GM21576 (cell line): ENCODE data around the gene CRYAA.
"Not testable (repeated sequence)": the region's sequence is repeated elsewhere in the genome, so short reads cannot be mapped to it uniquely, and the experiment has no call there.

Source experiments
- ATAC-seq: cut with Tn5 transposase; IDR thresholded peaks from one replicate; pipeline ENCODE4 v1.9.1; 2021; ENCODE audit warnings: mild to moderate bottlenecking, moderate library complexity; ENCODE audit not compliant: unreplicated experiment

CRYAA gene, protein sequence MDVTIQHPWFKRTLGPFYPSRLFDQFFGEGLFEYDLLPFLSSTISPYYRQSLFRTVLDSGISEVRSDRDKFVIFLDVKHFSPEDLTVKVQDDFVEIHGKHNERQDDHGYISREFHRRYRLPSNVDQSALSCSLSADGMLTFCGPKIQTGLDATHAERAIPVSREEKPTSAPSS

DNA sequence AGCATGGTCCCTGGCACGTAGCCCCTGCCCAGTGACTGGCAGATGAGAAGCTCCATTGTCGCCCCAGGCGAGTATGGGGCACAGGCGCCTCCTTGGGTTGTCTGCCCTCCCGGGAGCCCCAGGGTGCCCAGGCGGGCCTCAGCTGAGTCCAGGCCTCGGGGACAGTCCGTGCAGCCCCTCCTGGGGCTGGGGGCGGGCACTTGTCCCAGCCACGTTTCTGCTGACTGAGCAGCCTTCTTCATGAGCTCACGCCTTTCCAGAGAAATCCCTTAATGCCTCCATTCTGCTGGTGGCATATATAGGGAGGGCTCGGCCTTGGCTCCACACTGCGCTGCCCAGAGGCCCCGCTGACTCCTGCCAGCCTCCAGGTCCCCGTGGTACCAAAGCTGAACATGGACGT lies at the start of gene CRYAA:
TSS of gene CRYAA (plus strand) at position 301 of the 400 bp plus-strand sequence. CDS start at position 393, 92 bp downstream.
- not testable (repeated sequence) for ATAC-seq

DNA sequence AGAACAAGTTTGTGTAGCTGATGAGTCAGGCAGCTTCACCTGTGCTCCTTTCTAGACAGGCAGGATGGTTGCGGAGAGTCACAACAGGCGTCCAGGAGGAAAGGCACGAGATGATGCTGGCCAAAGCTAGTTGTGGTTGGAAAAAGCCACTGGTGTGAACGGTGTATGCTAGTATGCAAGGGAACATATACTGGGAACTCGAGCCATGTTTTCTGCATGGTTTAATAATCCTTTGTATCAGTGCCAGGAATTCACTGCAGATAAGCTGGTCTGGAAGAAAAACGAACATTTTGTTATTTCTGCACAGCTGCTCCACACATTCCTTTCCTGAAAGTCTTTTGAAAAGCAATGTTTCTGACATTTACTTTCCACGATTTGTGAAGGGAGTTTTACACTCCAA lies 38.7 kb upstream of the CRYAA start:
- not testable (repeated sequence) for ATAC-seq

DNA sequence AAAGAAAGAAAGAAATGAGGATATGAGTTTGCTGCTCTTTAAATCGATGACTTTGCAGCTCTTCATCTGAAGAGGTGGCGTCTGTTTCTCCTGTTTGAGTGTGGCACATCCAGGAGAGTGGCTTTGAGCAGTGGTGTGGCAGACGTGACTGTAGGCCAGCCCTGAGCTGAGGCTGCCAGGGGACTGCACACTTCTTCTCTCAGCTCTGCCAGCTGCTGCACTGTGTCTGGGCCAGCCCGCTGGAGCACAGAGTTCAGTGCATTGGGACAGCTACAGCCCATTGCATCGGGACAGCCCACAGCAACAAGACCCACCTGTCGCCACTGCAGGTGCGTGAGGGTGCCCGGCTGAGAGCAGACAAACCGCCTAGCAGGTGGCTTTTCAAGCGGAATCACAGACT lies 34.3 kb upstream of the CRYAA start:
- not testable (repeated sequence) for ATAC-seq

DNA sequence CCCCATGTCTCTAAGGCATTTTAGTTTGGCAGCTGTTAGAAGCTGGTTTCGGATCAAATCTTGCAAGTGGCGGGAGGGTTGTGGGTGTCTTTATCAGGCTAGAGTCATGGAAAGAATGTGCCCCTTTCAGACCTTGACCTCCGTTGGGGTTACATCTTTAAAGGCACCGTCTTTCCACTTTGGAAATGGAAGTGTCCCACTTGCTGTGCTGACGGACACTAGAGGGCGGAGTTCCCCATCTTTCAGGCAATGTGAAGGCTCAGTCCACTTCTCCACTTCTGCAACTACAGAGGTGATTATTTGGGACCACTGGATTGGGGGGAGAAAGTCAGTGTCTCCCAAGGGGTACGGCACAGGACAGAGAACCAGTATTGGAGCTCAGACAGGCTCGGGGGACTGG lies 29.9 kb upstream of the CRYAA start:
- not testable (repeated sequence) for ATAC-seq

DNA sequence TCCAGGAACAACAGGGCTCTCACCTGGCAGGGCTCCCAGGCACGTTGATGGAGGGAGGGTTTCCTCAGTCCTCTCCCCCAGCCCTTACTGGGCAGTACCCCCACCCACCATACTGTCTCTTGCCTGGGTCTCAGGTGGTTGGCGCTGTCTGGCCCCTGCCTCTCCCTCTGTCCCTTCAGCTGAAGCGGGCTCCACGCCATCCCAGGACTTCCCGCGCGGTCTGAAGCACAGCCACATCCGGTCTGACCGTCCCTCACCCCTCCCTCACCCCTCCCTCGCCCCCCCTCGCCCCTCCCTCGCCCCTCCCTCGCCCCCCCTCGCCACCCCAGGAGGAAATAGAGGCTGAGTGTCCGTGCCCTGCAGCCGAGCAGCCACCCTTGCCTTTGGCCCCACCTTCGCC lies 27.4 kb upstream of the CRYAA start:
- not testable (repeated sequence) for ATAC-seq

DNA sequence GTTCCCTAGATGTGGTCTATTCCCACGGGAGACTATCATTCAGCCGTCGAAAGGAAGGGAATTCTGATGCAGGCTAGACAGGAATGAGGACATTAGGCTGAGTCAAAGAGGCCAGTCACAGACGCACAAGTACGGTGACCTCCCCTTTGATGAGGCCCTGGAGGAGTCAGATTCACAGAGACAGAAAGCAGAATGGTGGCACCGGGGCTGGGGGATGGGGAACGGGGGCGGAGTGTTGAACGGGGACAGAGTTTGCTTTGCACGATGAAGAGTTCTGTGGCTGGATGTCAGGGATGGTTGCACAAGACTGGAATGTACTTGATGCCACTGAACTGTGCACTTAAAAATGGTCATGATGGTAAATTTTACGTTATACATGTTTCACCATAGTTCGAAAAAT lies 22.2 kb upstream of the CRYAA start:
- ATAC-seq: not testable (repeated sequence)

DNA sequence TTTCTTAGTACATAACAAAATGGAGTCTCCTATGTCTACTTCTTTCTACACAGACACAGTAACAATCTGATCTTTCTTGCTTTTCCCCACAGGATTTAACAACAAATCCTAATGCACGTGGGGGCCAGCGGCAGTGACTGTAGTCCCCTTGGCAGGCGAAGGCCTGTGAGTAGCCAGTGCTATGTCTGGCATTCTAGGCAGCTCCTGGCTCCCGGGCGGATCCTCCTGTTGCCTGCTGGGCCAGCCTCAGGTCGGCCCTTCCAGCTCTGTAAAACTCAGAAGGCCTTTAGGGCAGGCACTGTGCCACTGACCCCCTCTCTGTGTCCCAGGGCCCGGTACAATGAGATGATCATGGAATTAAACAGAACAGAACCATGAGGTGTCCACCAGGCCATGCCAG lies 20.8 kb upstream of the CRYAA start:
- not testable (repeated sequence) for ATAC-seq

DNA sequence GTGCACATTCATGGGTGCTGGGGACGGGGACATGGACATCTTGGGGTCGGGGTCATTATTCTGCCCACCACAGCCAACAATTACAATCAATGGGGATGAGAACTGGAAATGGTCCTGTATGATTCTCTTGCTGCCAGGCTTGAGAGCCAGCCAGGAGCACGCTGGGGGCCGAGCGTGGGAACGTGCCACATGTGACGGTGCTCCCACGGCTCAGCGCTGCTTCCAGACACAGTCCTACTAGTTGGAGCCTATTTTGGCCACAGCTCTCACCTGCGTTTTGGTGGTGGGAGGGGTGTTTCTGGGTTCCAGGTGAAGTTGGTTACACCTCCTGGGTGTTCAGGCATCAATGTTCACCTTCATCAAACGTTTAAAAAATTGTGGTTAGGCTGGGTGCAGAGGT lies 19.5 kb upstream of the CRYAA start:
- ATAC-seq: not testable (repeated sequence)

DNA sequence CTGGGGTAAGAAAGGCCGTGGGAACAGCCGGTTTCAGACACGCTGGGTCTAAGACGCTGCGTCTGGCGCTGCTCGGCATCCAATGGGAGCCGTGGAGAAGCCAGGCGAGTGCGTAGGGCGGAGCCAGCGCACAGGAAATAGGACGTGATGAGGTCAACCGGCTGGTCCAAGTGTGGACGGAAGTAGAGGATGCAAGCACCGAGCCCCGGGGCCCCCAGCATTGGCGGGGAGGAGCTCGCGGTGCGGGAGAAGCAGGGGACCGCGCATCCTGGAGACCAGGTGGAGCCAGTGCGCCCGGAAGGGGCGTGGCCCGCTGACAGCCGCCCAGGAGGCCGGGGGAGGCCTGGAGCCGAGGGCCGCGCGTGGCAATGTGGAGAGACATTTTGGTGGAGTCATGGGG lies 15.2 kb upstream of the CRYAA start:
- ATAC-seq: not testable (repeated sequence)

DNA sequence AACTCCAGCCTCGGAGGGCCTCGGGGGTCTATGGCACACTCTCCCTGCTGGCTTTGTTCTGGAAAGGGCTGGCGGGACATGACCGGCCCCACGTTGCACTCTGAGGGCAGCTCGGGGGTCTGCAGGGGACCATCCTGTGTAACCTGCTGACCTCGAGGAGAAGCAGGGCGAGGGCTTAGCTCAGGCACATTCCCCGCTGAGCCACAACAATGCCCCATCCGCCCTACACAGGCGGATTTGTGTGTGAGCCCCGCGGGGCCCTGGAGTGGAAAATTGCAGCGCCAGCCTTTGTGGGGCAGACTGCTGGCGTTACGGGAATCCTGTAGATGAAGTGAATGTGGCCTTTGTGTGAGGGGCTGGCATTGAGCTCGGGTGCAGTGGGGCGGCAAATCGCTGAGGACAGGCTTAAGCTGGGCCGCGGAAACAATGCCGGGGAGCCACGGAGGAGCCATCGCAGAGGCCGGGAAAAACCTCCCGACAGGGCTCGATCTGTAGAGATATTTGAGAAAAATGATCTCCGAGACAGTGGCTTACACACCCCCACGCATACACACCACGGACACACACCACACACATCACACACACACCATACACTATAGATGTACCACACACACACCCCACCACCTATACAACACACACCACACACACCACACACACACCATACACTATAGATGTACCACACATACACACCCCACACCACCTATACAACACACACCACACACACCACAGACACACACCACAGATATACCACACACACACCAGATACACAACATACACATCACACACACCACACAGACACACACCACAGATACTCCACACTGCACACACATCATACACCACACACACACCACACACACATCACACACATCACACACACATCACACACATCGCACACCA lies 9.3 kb upstream of the CRYAA start:
- ATAC-seq: not testable (repeated sequence)

DNA sequence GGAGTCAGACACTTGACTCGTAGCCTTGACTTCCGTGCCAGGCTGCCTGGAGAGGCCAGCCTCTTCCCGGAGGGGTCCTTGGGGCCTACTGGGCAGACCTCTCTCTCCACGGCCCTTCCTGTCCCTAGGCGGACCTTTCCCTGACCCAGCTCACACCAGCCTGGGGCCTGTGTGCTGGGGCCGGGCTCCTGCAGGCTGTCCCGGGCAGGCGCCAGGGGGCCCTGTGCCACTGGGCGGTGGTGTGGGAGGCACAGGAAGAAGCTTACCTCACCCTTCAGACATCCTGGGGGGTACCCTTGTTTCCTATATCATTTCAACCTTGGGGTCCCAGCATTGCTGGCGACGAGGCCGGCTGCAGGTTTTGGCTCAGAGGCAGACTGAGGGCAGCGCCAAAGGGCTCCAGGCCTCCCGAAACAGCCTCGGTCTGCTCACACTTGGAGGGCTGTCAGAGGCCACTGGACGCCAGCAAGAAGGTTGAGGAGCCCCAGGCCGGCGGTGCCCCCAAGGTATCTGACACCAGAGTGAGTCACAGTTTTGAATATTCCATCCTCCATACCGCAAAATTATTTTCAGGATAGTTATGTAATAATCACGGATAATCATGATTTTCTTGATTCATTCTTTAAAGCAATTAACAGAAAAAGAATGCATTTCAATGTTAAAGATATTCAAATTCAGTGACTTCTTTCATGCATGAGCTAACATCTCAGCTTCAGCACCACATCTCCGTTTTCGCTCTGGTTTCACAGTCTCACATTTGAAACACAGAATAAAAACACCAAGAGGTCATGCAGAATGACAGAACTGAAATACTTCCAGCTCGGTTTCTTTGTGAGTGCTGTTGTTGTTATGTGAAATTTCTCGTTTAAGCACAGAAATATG lies 6.7 kb upstream of the CRYAA start:
- ATAC-seq: not testable (repeated sequence)

DNA sequence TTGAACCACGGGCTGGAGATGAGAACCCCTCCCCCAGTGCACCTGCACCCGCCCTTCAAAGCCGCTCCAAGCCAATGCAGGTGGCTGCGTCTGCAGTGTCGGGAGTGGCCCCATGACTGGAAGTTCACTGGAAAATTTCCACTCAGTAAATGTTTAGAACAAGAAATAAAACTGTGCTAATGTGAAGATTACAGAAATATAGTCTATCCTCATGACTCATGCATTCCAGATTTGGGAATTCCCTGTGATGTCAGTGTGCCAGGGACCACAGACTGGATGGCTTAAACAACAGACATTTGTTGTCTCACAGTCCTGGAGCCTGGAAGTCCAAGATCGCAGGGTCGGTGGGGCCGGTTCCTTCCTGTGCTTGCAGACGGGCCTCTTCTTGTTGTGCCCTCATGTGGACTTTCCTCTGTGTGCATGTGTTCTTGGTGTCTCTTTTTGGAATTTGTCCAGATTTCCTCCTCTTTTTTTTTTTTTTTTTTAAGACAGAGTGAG lies 6.1 kb upstream of the CRYAA start:
- ATAC-seq: not testable (repeated sequence)

DNA sequence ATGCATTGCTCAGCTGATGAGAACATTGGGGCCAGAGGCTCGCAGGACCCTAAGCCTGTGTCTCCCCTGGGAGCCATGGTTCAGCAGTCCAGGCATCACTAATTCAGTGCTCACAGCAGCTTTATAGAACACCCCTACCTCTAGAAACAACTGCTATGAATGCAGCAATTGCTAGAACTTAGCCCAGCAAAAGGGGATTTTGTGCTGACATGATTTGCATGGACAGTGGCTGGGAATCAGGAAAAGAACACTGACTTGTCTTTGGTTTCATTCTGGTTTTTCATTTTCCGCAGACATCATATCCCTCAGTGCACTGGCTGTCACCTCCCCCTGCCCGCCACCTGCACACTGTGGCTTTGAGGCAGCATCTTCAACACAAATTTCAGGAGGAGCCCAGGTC lies 4.0 kb upstream of the CRYAA start:
- ATAC-seq: peak; percentile 54

DNA sequence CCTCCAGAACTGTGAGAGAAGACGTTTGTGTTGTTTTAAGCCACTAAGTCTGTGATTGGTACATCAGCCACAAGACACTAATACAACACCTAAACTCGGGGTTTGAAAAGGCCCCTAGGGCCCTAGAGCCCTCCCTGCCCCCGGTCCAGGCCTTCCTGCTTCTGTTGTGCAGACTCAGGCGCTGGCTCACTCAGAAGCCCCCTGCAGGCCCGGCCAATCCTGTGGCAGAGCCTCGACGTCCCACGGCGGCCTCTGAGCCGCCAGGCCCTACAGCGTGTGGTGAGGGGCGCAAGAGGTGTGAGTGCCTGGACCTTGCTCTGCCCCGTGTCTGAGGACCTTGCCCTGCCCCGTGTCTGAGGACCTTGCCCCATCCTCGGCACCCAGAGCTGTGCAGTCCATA lies 3.1 kb upstream of the CRYAA start:
- ATAC-seq: not testable (repeated sequence)

DNA sequence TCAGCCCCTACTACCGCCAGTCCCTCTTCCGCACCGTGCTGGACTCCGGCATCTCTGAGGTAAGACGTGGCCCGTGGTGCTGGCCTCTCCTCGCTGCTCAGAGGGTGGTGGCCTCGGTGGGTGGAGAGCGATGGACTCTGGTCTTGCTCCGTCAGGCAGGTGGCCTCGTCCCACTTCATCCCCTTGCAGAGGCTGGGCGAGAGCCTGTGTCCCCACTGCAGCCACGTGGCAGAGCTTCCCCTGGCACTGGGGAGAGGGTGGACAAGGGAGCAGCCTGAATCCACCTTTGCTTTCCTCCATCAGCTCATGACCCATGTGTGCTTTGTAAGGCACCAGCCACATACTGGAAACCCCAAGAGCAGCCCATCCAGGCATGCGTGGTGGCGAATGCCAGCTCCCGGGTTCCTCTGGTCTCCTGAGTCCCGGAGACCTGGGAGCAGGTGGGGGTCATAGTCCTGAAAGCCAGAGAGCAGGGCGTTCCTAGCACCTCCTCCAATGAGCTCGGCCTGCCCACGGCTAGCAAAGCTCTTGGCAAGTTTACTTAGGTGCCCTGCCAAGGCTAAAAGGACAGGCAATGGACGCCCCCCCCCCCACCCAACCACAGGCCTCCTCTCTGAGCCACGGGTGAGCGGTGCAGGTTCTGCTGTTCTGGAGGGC lies 550 bp downstream of the CRYAA start:
- ATAC-seq: not testable (repeated sequence)

DNA sequence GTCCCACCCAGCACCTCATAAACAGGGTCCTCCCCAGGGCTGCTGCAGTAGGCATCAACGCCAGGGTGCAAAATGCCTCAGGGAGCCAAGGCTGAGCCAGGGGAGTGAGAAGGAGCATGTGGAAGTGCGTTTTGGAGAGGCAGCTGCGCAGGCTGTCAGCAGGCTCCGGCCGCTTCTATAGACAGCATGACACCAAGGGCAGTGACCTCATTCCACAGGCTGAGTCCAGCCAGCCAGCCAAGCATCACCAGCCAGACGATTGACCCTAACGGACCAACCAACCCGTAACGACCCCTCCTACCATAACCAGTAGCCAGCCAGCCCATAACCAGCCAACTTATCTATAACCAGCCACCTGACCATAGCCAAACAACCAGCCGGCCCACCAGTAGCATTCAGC lies 1.1 kb downstream of the CRYAA start:
- ATAC-seq: not testable (repeated sequence)

DNA sequence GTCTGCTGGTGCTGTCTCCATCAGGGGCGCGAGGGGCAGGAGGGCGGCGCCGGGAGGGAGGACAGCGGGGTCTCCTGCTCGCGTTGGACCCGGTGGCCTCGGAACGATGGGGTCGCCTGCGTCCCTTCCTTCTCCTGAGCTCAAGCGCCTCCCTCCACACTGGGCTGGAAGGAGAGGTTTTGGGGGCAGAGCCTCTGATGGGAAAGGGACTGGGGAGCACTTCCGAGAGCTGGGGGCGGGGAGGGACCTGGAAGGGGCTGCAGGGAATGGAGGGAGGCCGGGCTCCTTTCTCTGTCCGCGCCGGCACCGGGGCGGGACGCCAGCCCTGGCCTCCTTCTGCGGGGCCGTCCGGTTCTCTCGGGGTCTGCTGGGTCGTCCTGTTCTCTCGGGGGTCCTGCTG lies 4.0 kb downstream of the CRYAA start:
- not testable (repeated sequence) for ATAC-seq

DNA sequence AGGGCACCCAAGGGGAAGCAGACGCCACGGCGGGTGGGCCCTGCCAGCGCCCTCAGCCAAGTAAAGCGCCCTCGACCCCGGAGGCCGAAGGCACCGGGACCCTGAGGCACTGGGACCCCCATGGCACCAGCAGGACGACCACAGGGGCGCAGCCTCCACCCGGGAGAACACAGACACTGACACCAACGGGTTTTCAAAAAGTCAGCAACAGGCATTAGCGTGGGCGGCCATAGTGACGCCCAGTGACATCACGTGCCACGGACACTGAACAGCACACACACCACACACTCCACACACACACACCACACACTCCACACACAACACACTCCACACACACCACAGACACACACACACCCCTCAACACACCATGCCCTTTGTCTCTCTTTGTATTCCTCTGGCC lies 4.6 kb downstream of the CRYAA start:
- not testable (repeated sequence) for ATAC-seq

DNA sequence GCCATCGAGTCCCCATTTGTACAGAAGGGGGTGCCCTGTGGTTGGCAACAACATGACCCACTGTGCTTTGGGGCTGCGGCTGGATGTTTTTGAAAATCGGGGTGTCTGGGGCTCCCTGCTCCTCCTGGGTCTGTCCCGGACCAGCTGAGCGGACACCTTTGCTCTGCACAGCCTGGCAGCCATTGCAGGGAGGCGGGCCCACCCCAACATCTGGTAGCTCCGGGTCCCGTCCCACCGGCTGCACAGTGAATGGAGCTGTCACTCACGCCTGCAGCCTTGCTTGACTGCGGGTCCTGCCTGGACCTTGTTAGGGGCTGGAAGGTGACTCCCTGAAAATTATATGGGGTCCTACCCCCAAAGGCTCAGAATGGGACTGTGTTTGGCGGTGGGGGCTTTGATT lies 5.1 kb downstream of the CRYAA start:
- ATAC-seq: not testable (repeated sequence)

DNA sequence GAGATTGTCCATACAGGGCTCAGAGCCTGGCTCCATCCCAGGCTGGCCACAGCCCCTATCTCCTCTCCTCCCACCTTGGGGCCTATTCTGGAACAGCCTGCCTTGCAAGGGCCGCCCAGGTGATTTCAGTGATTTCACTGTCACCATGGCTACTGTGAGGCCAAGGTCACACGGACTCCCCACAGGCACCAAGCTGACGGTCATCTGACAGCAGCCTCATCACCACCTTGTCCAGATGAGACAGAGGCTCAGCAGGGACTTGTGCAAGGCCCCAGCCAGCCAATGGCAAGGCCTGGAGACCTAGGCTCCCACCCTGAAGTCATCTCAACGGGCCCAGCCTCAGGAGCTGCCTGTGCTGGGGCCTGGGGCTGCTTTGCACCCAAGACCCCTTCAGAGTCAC lies 6.2 kb downstream of the CRYAA start:
- ATAC-seq: not testable (repeated sequence)
